Ishikawa (cell line): Measurements from ENCODE around the gene MRPL49.

Source experiments
- CEBPB ChIP-seq: IDR thresholded peaks from 2 replicates; pipeline ENCODE4 v1.6.1; 2012
- CREB1 ChIP-seq: IDR thresholded peaks from 2 replicates; pipeline ENCODE4 v1.6.1; 2012; ENCODE audit warnings: low read depth
- EGR1 ChIP-seq: IDR thresholded peaks from 2 replicates; pipeline ENCODE4 v1.6.1; 2012
- EP300 ChIP-seq: IDR thresholded peaks from 2 replicates; pipeline ENCODE4 v1.6.1; 2012; ENCODE audit warnings: borderline replicate concordance
- FOXM1 ChIP-seq: IDR thresholded peaks from 2 replicates; pipeline ENCODE4 v1.6.1; 2012; ENCODE audit warnings: low read depth, borderline replicate concordance
- NFIC ChIP-seq: IDR thresholded peaks from 2 replicates; pipeline ENCODE4 v1.6.1; 2012
- RAD21 ChIP-seq: IDR thresholded peaks from 2 replicates; pipeline ENCODE4 v1.6.1; 2012; ENCODE audit warnings: low read depth
- TAF1 ChIP-seq: IDR thresholded peaks from 2 replicates; pipeline ENCODE4 v1.6.1; 2012; ENCODE audit warnings: low read depth, mild to moderate bottlenecking
- TCF12 ChIP-seq: IDR thresholded peaks from 2 replicates; pipeline ENCODE4 v1.6.1; 2012; ENCODE audit warnings: low read depth
- TEAD4 ChIP-seq: IDR thresholded peaks from 2 replicates; pipeline ENCODE4 v1.6.1; 2012
- YY1 ChIP-seq: IDR thresholded peaks from 2 replicates; pipeline ENCODE4 v1.6.1; 2012; ENCODE audit warnings: low read depth
- ZBTB7A ChIP-seq: IDR thresholded peaks from 2 replicates; pipeline ENCODE4 v1.6.1; 2012; ENCODE audit warnings: low read depth
- TF ChIP-seq, protein P1 (sequence below): IDR thresholded peaks from 2 replicates; pipeline ENCODE4 v1.6.1; 2012
- TF ChIP-seq, protein P2 (sequence below): IDR thresholded peaks from 2 replicates; pipeline ENCODE4 v1.6.1; 2012
- TF ChIP-seq, protein P3 (sequence below): IDR thresholded peaks from 2 replicates; pipeline ENCODE4 v1.6.1; 2012; ENCODE audit warnings: low read depth, mild to moderate bottlenecking

The MRPL49 gene

DNA sequence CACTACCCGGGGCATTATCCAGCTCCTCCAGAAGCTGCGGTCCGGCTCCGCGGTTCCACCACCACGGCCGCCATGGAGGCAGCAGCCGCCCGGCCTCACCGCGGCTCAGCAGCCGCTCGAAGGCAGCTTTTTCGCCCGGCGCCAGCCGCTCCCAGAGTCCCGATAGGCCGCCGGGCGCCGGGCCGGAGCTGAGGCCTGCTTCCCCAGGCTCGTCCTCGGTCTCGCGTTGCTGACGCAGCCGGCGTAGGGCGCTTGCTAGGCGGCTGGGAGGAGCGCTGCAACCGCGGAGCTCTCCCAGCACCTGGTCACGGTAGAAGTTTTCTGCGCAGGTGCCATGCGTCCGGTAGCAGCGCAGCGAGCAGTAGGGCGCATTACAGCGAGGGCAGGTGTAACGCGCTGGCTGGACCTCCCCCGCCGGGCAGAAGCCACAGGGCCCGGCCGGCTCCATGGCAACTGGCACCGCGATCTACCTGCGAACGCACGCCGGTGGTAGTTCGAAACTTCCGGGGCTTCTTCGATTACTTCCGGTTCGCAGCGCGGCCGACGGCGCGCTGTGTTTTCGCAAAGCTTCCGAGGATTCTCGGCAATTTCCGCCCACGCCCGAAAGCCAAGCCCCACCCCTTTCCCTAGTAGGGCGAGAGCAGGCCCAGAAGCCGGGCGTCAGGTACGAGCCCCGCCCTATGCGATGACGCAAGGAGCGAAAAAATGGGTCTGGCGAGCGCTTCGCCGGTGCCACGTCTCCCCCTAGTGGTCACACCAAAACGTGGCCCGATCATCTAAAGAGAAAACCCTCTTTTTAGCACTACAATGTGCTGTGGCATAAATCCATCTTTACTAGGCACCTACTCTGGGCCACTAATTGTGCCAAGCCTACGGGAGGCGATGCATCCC lies 4.7 kb upstream of the MRPL49 start, which contains the start of gene ZNHIT2:
Gene ZNHIT2 (minus strand): TSS at position 496 of the 891 bp plus-strand sequence. CDS start 48 bp downstream, at position 448.
- TF ChIP-seq RAD21 (peak; percentile 82), EGR1 (peak; percentile 83), CREB1 (peak; percentile 85), TAF1 (peak; percentile 86), YY1 (peak; percentile 64), TCF12 (peak; percentile 77), EP300 (no peak; the same call in 1 of the 2 replicates), CEBPB (peak; percentile 82), NFIC (no peak)
- TF ChIP-seq, protein P1, sequence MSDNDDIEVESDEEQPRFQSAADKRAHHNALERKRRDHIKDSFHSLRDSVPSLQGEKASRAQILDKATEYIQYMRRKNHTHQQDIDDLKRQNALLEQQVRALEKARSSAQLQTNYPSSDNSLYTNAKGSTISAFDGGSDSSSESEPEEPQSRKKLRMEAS = peak; percentile 88

DNA sequence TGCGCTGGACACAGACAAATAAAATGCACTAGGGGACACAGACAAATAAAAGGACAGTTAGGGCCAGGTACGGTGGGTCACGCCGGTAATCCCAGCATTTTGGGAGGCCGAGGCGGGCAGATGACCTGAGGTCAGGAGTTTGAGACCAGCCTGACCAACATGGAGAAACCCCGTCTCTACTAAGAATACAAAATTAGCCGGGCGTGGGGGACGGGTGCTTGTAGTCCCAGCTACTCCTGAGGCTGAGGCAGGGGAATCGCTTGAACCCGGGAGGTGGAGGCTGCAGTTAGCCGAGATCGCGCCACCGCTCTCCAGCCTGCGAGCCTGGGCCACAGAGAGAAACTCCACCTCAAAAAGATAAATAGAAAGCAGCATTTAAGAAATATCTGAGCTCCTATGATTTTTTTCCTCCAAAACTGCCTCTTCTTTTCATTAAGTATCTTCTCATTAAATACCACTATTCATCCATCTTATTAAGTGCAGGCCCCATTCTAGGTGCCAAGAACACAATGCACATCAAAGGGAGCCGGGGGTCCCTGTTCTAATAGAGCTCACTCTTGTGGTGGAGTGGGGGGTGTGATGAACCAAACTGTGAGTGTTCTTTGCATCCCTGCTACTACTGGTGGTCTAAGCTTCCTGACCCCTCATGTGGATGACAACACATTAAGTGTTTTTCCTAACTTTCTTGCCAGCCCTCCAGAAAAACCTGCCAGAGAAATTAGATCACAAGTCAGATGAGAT lies 3.9 kb upstream of the MRPL49 start:
- no peak for TF ChIP-seq EGR1
- no peak for TF ChIP-seq FOXM1
- TF ChIP-seq TEAD4 = no peak
- TF ChIP-seq NFIC = no peak
- TF ChIP-seq CREB1 = no peak
- no peak for TF ChIP-seq TAF1
- TF ChIP-seq, protein P2, sequence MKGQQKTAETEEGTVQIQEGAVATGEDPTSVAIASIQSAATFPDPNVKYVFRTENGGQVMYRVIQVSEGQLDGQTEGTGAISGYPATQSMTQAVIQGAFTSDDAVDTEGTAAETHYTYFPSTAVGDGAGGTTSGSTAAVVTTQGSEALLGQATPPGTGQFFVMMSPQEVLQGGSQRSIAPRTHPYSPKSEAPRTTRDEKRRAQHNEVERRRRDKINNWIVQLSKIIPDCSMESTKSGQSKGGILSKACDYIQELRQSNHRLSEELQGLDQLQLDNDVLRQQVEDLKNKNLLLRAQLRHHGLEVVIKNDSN = no peak
- no peak for TF ChIP-seq YY1
- no peak for TF ChIP-seq RAD21
- TF ChIP-seq ZBTB7A = no peak
- TF ChIP-seq TCF12 = no peak
- TF ChIP-seq, protein P1 = no peak
- no peak for TF ChIP-seq CEBPB
- TF ChIP-seq, protein P3, sequence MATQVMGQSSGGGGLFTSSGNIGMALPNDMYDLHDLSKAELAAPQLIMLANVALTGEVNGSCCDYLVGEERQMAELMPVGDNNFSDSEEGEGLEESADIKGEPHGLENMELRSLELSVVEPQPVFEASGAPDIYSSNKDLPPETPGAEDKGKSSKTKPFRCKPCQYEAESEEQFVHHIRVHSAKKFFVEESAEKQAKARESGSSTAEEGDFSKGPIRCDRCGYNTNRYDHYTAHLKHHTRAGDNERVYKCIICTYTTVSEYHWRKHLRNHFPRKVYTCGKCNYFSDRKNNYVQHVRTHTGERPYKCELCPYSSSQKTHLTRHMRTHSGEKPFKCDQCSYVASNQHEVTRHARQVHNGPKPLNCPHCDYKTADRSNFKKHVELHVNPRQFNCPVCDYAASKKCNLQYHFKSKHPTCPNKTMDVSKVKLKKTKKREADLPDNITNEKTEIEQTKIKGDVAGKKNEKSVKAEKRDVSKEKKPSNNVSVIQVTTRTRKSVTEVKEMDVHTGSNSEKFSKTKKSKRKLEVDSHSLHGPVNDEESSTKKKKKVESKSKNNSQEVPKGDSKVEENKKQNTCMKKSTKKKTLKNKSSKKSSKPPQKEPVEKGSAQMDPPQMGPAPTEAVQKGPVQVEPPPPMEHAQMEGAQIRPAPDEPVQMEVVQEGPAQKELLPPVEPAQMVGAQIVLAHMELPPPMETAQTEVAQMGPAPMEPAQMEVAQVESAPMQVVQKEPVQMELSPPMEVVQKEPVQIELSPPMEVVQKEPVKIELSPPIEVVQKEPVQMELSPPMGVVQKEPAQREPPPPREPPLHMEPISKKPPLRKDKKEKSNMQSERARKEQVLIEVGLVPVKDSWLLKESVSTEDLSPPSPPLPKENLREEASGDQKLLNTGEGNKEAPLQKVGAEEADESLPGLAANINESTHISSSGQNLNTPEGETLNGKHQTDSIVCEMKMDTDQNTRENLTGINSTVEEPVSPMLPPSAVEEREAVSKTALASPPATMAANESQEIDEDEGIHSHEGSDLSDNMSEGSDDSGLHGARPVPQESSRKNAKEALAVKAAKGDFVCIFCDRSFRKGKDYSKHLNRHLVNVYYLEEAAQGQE = no peak
- no peak for TF ChIP-seq EP300

DNA sequence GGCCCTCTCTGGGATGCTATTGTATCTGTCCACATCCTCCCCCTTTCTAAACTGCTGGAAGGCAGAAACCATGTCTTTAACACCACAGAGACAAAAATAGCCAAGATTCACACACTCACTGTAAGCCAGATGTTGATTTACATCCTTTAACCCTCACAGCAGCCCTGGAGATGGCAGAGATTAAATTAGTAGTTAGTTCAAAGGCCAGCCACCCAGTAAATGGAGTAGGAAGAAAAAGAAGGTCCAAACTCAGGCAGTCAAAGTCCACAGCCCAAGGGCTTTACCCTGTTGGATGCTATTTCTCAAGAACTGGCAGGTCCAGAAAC lies 2.5 kb upstream of the MRPL49 start:
- no peak for TF ChIP-seq YY1
- no peak for TF ChIP-seq ZBTB7A
- TF ChIP-seq, protein P2 = no peak
- TF ChIP-seq EGR1 = no peak
- no peak for TF ChIP-seq FOXM1
- TF ChIP-seq, protein P1 = no peak
- TF ChIP-seq RAD21 = no peak
- no peak for TF ChIP-seq TCF12
- TF ChIP-seq NFIC = no peak
- TF ChIP-seq EP300 = no peak
- no peak for TF ChIP-seq TAF1

DNA sequence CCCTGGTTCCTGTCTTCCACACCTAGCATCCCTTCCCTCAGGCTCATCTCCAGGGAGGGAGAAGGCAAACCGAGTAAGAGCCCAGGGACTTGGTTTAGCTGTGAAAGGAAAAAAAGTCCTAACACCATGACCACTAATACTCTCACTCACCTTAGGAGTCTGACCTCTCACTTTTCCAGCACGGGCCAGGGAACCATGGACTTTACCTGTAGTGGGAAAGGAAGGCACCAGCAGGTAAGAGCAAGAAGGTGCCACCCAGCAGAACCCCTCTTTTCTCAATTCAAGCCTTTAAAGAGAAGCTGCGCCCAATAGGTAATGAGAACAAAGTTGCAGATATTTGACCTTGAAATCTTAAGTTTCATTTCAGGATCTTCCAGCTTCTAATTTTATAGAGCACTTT lies 1.3 kb upstream of the MRPL49 start:
- TF ChIP-seq NFIC (no peak), TAF1 (no peak), CREB1 (no peak), TEAD4 (no peak), CEBPB (no peak), TCF12 (no peak), YY1 (no peak), EP300 (no peak), ZBTB7A (no peak), EGR1 (no peak), RAD21 (no peak), FOXM1 (no peak)
- TF ChIP-seq, protein P3 = no peak
- TF ChIP-seq, protein P1 = no peak
- TF ChIP-seq, protein P2 = no peak
